Trophoblast cell (in vitro differentiated cells and primary cell): ENCODE measurements around the gene TLR1.
"Not testable (repeated sequence)": the region's sequence is repeated elsewhere in the genome, so short reads cannot be mapped to it uniquely, and the experiment has no call there.

ENCODE experiments used
- DNase-seq, 2 donors: peaks; one replicate each; pipeline ENCODE4 v3.0.0-alpha.2; 2016
- H2AFZ ChIP-seq: 2 replicates; pipeline ENCODE4 v1.6.1; 2013; ENCODE audit warnings: low read length, moderate library complexity, mild to moderate bottlenecking; ENCODE audit not compliant: insufficient read depth, poor library complexity
- H2AK5ac ChIP-seq: 2 replicates; pipeline ENCODE4 v1.6.1; 2013; ENCODE audit warnings: mild to moderate bottlenecking, low read length
- H2BK120ac ChIP-seq: 2 replicates; pipeline ENCODE4 v1.6.1; 2013; ENCODE audit warnings: low read length, mild to moderate bottlenecking, moderate library complexity; ENCODE audit not compliant: insufficient read depth, poor library complexity
- H2BK12ac ChIP-seq: 2 replicates; pipeline ENCODE4 v1.6.1; 2013; ENCODE audit warnings: mild to moderate bottlenecking, low read length, moderate library complexity
- H2BK5ac ChIP-seq: 2 replicates; pipeline ENCODE4 v1.6.1; 2013; ENCODE audit warnings: low read length, low read depth, moderate library complexity, mild to moderate bottlenecking; ENCODE audit not compliant: poor library complexity
- H3K14ac ChIP-seq: 2 replicates; pipeline ENCODE4 v1.6.1; 2013; ENCODE audit warnings: mild to moderate bottlenecking, low read length
- H3K18ac ChIP-seq: 2 replicates; pipeline ENCODE4 v1.6.1; 2013; ENCODE audit warnings: mild to moderate bottlenecking, low read length
- H3K23ac ChIP-seq: 2 replicates; pipeline ENCODE4 v1.6.1; 2013; ENCODE audit warnings: low read length
- H3K27ac ChIP-seq: 2 replicates; pipeline ENCODE4 v1.5.1; 2013; ENCODE audit warnings: low read depth, mild to moderate bottlenecking, inconsistent platforms, low read length, moderate library complexity
- H3K27me3 ChIP-seq: 2 replicates; pipeline ENCODE4 v1.6.1; 2013; ENCODE audit warnings: inconsistent platforms, mild to moderate bottlenecking, low read length, moderate library complexity; ENCODE audit not compliant: insufficient read depth
- H3K36me3 ChIP-seq, 2 experiments: 1 replicate in 1 of 2; 2 replicates in 1 of 2; pipeline ENCODE4 v1.6.1; 2013; ENCODE audit warnings: low read length in 2 of 2, mild to moderate bottlenecking in 2 of 2, moderate library complexity in 1 of 2; ENCODE audit not compliant: insufficient read depth in 2 of 2, control insufficient read depth in 1 of 2
- H3K4ac ChIP-seq: 2 replicates; pipeline ENCODE4 v1.6.1; 2013; ENCODE audit warnings: low read depth, mild to moderate bottlenecking, low read length, moderate library complexity
- H3K4me1 ChIP-seq, 2 experiments: 1 replicate in 1 of 2; 2 replicates in 1 of 2; pipeline ENCODE4 v1.6.1; 2013; ENCODE audit warnings: low read length in 2 of 2, mild to moderate bottlenecking in 2 of 2, moderate library complexity in 1 of 2; ENCODE audit not compliant: insufficient read depth in 2 of 2, control insufficient read depth in 1 of 2
- H3K4me2 ChIP-seq: 2 replicates; pipeline ENCODE4 v1.6.1; 2013; ENCODE audit warnings: inconsistent platforms, mild to moderate bottlenecking, low read length, moderate library complexity
- H3K4me3 ChIP-seq: 2 replicates; pipeline ENCODE4 v1.5.1; 2013; ENCODE audit warnings: mild to moderate bottlenecking, low read depth, low read length, inconsistent platforms
- H3K79me1 ChIP-seq: one replicate; pipeline ENCODE4 v1.6.1; 2013; ENCODE audit warnings: low read length
- H3K79me2 ChIP-seq: 2 replicates; pipeline ENCODE4 v1.6.1; 2013; ENCODE audit warnings: low read length, mild to moderate bottlenecking; ENCODE audit not compliant: control insufficient read depth, insufficient read depth, poor library complexity
- H3K9ac ChIP-seq: 2 replicates; pipeline ENCODE4 v1.6.1; 2013; ENCODE audit warnings: mild to moderate bottlenecking, low read length
- H3K9me3 ChIP-seq: 2 replicates; pipeline ENCODE4 v1.6.1; 2013; ENCODE audit warnings: low read depth, mild to moderate bottlenecking, control low read depth, inconsistent platforms, low read length; ENCODE audit not compliant: insufficient read depth
- H4K12ac ChIP-seq: 2 replicates; pipeline ENCODE4 v1.6.1; 2013; ENCODE audit warnings: low read depth, mild to moderate bottlenecking, low read length, moderate library complexity
- H4K8ac ChIP-seq: 2 replicates; pipeline ENCODE4 v1.6.1; 2013; ENCODE audit warnings: low read depth, mild to moderate bottlenecking, low read length, moderate library complexity
- H4K91ac ChIP-seq: one replicate; pipeline ENCODE4 v1.6.1; 2013; ENCODE audit warnings: low read depth, mild to moderate bottlenecking, low read length, moderate library complexity
- WGBS: extraction: QIAGEN DNeasy Blood & Tissue Kit; methylation state at CpG from one replicate; pipeline ENCODE4 v1.1.7; 2013; ENCODE audit warnings: missing lambda C conversion rate; ENCODE audit not compliant: insufficient read length, insufficient coverage; ENCODE audit errors: extremely low coverage; 5-methylcytosine and 5-hydroxymethylcytosine counted together

The TLR1 gene

GRCh38 chr4:38781854-38782261, 22.7 kb downstream of the TLR1 start:
- Histone ChIP-seq H4K12ac (no peak overlapping the region), H3K36me3 (no peaks in the 10 kb centered on the region), H4K91ac (no peak overlapping the region), H2BK5ac (no peak overlapping the region), H2BK12ac (no peak overlapping the region), H3K27me3 (no peaks in the 10 kb centered on the region), H4K8ac (no peak overlapping the region), H2BK120ac (no peak overlapping the region), H3K18ac (no peak overlapping the region), H2AFZ (no peak overlapping the region), H3K27ac (no peak overlapping the region), H3K4me1 (no peaks in the 10 kb centered on the region), H2AK5ac (no peak overlapping the region), H3K4ac (no peak overlapping the region), H3K23ac (no peak overlapping the region), H3K14ac (no peak overlapping the region), H3K79me2 (no peaks in the 10 kb centered on the region), H3K9me3 (no peaks in the 10 kb centered on the region), H3K4me2 (no peak overlapping the region), H3K9ac (no peak overlapping the region), H3K79me1 (no peaks in the 10 kb centered on the region), H3K4me3 (no peak overlapping the region)
- no CpG with 5 or more reads among the region's 4 CpGs for WGBS
- no peak for DNase-seq

GRCh38 chr4:38780833-38781484, 23.6 kb downstream of the TLR1 start:
- no peak for DNase-seq
- Histone ChIP-seq H2BK5ac (no peak overlapping the region), H3K4me2 (no peak overlapping the region), H3K4me3 (no peak overlapping the region), H2BK12ac (no peak overlapping the region), H2BK120ac (no peak overlapping the region), H3K27ac (no peak overlapping the region), H3K27me3 (no peaks in the 10 kb centered on the region), H4K91ac (no peak overlapping the region), H3K9me3 (no peaks in the 10 kb centered on the region), H2AK5ac (no peak overlapping the region), H3K4ac (no peak overlapping the region), H3K4me1 (no peaks in the 10 kb centered on the region), H3K23ac (no peak overlapping the region), H3K14ac (no peak overlapping the region), H2AFZ (no peak overlapping the region), H3K36me3 (no peaks in the 10 kb centered on the region), H3K9ac (no peak overlapping the region), H4K12ac (no peak overlapping the region), H3K79me2 (no peaks in the 10 kb centered on the region), H3K79me1 (no peaks in the 10 kb centered on the region), H4K8ac (no peak overlapping the region), H3K18ac (no peak overlapping the region)
- WGBS = no CpG with 5 or more reads among the region's 4 CpGs

GRCh38 chr4:38779790-38780189, 24.8 kb downstream of the TLR1 start:
- H3K79me2 ChIP-seq = no peaks in the 10 kb centered on the region
- H3K4me1 ChIP-seq = no peaks in the 10 kb centered on the region
- no peak overlapping the region for H2AFZ ChIP-seq
- H3K36me3 ChIP-seq = no peaks in the 10 kb centered on the region
- H4K91ac ChIP-seq = no peak overlapping the region
- no peak overlapping the region for H2BK5ac ChIP-seq
- no peak overlapping the region for H4K8ac ChIP-seq
- no peak overlapping the region for H3K9ac ChIP-seq
- no peak overlapping the region for H2BK12ac ChIP-seq
- no peak overlapping the region for H3K14ac ChIP-seq
- H3K4me3 ChIP-seq = no peak overlapping the region
- no peaks in the 10 kb centered on the region for H3K79me1 ChIP-seq
- H3K27ac ChIP-seq = no peak overlapping the region
- no peak overlapping the region for H2AK5ac ChIP-seq
- no peak overlapping the region for H3K23ac ChIP-seq
- no peak overlapping the region for H3K4me2 ChIP-seq
- H4K12ac ChIP-seq = no peak overlapping the region
- no peaks in the 10 kb centered on the region for H3K9me3 ChIP-seq
- H3K18ac ChIP-seq = no peak overlapping the region
- no peak overlapping the region for H2BK120ac ChIP-seq
- H3K4ac ChIP-seq = no peak overlapping the region
- H3K27me3 ChIP-seq = no peaks in the 10 kb centered on the region
- WGBS = no CpG with 5 or more reads among the region's 5 CpGs
- DNase-seq = no peak

GRCh38 chr4:38777925-38778324, 26.7 kb downstream of the TLR1 start:
- not testable (repeated sequence) for H3K79me2 ChIP-seq, H3K27me3 ChIP-seq, H2AFZ ChIP-seq, H3K9me3 ChIP-seq, H2AK5ac ChIP-seq, H3K18ac ChIP-seq, H2BK120ac ChIP-seq, H2BK12ac ChIP-seq, H3K27ac ChIP-seq, DNase-seq, H3K4me2 ChIP-seq, H3K4me1 ChIP-seq, H4K8ac ChIP-seq, H4K91ac ChIP-seq, H3K79me1 ChIP-seq, H4K12ac ChIP-seq, H3K4me3 ChIP-seq, H3K23ac ChIP-seq, H3K36me3 ChIP-seq, H3K9ac ChIP-seq, H2BK5ac ChIP-seq, H3K14ac ChIP-seq, H3K4ac ChIP-seq
- WGBS = no CpG with 5 or more reads among the region's 2 CpGs
